GM13977 (cell line): ENCODE data around the gene STK24.

Experiments
- DNase-seq: peaks from one replicate; pipeline ENCODE4 v3.0.0; 2012; ENCODE audit warnings: low spot score
- CTCF ChIP-seq: IDR thresholded peaks from 2 replicates; pipeline ENCODE4 v1.5.1; 2012; ENCODE audit warnings: mild to moderate bottlenecking, control low read depth; ENCODE audit not compliant: insufficient read depth; ENCODE audit errors: extremely low read depth, missing control alignments
- in situ Hi-C: fragments of 300-500 bp; cut with MboI; formaldehyde crosslinking; loops from one replicate; pipeline ENCODE4 v1.12.0; 2022; ENCODE audit warnings: low sequenced_read_pairs, low pct_unique_long_range_greater_than_20kb, mixed read lengths, inconsistent platforms; ENCODE audit not compliant: unreplicated experiment

Gene STK24

GRCh38 chr13:98549728-98550317 is 27.1 kb downstream of the STK24 start:
- no peak for DNase-seq
- no peak for TF ChIP-seq CTCF
- in situ Hi-C loops: no loop called here

- in situ Hi-C loops: no loop called here
- no peak for TF ChIP-seq CTCF
- no peak for DNase-seq
Observed at GRCh38 chr13:98549006-98549727, 27.7 kb downstream of the STK24 start.

- in situ Hi-C loops: no loop called here
- no peak for TF ChIP-seq CTCF
- no peak for DNase-seq
Observed at GRCh38 chr13:98548230-98548629, 28.7 kb downstream of the STK24 start.

GRCh38 chr13:98547455-98547854 is 29.5 kb downstream of the STK24 start:
- no peak for TF ChIP-seq CTCF
- no peak for DNase-seq
- in situ Hi-C loops: no loop called here

GRCh38 chr13:98546402-98546801 is 30.5 kb downstream of the STK24 start:
- no peak for DNase-seq
- in situ Hi-C loops: no loop called here
- TF ChIP-seq CTCF: peak; percentile 20

GRCh38 chr13:98544104-98544710 is 32.7 kb downstream of the STK24 start:
- no peak for TF ChIP-seq CTCF
- in situ Hi-C loops: no loop called here
- DNase-seq: no peak
